ENCODE results near the gene NDST1.

The NDST1 gene

DNA sequence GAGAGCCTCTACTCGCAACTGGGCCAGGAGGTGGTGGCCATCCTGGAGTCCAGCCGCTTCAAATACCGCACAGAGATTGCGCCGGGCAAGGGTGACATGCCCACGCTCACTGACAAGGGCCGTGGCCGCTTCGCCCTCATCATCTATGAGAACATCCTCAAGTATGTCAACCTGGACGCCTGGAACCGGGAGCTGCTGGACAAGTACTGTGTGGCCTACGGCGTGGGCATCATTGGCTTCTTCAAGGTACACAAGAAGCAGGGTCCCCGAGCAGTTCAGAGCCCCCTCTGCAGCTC lies 13.5 kb downstream of the NDST1 start:
- FAIRE-seq (no peak), DNase-seq (ENCODE audit: insufficient read length, low spot score) (no peak)

DNA sequence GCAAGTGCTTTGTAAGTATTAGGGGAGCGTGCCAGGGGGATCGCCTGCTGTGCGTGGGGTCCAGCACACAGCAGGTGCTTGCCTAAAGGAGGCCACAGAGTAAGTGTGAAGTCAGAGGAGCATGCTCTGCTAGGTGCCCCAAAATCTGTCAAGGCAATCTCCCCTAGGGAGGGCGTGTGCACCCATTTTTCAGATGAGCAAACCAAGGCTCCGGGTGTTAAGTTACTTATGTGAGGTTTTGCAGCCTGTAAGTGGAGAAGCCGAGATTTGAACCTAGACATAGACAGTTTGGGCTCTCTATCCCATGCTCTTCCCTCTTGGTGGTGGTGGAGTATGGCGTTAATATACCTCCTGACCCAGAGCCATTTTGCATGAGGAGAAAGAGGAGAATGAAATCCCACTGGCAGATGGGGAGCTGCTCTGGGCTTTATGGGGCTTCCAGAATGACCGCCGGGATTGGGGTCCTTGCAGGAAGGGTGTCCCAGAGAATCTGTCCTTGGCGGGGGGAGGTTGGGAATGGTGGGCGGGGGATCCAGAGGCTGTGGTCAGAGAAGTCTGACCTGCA lies 14.1 kb downstream of the NDST1 start:
- FAIRE-seq: no peak
- no peak for DNase-seq (ENCODE audit: insufficient read length, low spot score)

DNA sequence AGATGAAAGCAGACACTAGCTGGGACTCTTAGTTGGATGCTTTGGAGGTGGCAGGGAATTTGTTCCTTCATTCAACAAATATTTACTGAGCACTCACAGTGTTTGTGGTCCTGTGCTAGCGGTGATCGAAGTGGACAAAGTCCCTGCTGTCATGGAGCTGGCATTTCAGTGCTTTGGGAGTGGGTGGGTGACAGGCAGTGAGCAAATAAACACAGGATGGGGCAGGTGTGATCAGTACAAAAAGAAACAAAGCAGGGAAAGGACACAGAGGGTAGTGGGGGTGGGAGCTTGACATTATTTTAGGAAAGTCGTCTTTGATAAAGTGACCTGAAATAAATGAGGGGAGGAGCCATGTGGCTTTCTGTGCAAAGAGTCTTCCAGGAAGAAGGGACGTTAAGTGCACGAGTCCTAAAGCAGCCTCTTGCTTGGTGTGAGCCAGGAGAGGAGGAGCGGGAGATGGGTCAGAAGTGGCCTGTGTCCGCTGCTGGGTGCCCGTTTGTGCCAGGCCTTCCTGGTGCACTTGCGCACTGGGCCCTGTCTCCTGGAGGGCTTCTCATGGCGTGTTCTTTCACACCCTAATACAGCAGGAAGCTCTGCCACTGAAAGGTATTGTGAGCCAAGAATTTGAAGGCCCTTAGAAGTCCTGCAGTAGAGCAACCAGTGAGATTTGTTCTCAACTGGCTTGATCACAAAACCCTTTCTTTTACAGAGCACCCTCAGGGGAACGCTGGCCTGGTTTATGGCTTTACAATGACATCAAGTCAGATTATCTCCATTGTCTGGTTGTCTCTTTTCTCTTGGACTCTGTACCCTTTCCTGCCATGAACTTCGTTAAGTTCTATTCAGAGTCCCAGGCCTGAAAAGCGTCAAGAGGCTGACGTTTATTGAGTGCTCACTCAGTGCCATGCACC lies 14.8 kb downstream of the NDST1 start:
- FAIRE-seq: no peak

GRCh38 chr5:150523472-150524350 lies 15.8 kb downstream of the NDST1 start:
- FAIRE-seq: peak; percentile 70

More for the DNA sequence above, 14.8 kb downstream of the NDST1 start:
- no peak for DNase-seq (ENCODE audit: insufficient read length, low spot score)

GRCh38 chr5:150525163-150525562 lies 17.2 kb downstream of the NDST1 start:
- no peak for DNase-seq (ENCODE audit: insufficient read length, low spot score)
- FAIRE-seq: no peak

More at GRCh38 chr5:150523472-150524350, 15.8 kb downstream of the NDST1 start:
- DNase-seq (ENCODE audit: insufficient read length, low spot score): peak; percentile 59

- DNase-seq (ENCODE audit: insufficient read length, low spot score) (no peak), FAIRE-seq (no peak)
Measured at GRCh38 chr5:150525781-150526180, 17.9 kb downstream of the NDST1 start.

DNA sequence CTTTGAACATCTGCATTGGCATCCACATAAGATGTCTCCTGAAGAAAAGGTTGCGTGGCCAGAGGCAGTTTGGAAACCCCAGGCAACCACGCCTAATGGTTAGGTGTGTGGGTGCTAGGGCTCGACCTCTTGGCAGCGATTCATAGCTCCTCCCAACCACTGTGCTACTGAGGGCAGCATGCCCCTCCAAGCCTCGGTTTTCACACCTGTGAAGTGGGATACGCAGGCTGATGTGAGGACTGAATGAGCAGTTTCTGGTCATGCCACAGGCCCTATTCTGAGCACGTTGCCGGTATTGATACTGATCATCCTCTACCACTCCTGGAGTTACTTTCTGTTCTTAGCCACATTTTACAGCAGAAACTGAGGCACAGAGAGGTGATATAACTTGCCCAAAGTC lies 19.1 kb downstream of the NDST1 start:
- FAIRE-seq (no peak), DNase-seq (ENCODE audit: insufficient read length, low spot score) (no peak)

DNA sequence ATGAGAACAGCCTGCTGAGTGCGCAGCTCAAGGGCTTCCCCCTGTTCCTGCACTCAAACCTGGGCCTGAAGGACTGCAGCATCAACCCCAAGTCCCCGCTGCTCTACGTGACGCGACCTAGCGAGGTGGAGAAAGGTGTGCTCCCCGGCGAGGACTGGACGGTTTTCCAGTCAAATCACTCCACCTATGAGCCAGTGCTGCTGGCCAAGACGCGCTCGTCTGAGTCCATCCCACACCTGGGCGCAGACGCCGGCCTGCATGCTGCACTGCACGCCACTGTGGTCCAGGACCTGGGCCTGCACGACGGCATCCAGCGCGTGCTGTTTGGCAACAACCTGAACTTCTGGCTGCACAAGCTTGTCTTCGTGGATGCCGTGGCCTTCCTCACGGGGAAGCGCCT lies 19.9 kb downstream of the NDST1 start:
- no peak for FAIRE-seq
- no peak for DNase-seq (ENCODE audit: insufficient read length, low spot score)

GRCh38 chr5:150528924-150529546 lies 21.1 kb downstream of the NDST1 start:
- DNase-seq (ENCODE audit: insufficient read length, low spot score): no peak
- FAIRE-seq: no peak

GRCh38 chr5:150529555-150529954 lies 21.6 kb downstream of the NDST1 start:
- FAIRE-seq (no peak), DNase-seq (ENCODE audit: insufficient read length, low spot score) (no peak)

DNA sequence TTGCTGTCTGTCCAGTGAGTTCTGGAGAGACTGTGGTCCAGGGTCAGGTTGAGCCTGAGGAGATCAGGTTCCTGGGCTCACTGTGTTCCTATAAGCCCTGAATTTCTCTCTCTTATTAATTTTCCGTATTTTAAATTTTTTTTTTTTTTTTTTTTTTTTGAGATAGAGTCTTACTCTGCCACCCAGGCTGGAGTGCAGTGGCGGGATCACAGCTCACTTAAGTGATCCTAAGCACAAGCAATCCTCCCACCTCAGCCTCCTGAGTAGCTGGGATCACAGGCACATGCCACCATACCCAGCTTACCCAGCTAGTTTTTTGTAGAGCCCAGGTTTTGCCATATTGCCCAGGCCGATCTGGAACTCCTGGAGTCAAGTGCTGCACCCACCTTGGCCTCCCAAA lies 22.5 kb downstream of the NDST1 start:
- no peak for DNase-seq (ENCODE audit: insufficient read length, low spot score)
- no peak for FAIRE-seq

DNA sequence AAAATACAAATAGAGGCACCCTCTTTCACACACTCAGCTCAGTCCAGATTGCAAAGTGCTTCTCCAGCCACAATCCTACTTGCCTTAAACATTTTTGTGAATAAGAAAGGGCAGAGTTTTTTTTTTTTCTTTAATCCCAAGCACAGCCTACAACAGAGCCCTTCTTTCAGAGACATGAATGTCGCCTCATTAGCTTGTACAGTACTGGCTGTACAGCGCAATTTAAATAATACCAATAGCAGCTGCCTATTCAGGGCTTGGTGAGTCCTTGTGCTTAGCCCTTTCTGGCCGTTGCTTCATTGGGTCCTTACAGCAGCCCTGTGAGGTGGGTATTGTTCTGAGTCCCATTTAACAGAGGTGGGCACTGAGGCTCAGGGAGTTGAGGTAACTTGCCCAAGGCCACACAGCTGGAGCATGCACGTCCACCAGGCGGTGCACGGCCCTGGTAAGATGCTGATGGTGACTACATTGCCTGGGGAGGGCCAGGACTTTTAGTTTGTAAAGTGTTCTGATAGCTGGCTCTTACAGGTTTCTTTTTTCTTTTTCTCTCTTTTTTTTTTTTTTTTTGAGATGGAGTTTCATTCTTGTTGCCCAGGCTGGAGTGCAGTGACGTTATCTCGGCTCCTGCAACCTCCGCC lies 23.1 kb downstream of the NDST1 start:
- DNase-seq (ENCODE audit: insufficient read length, low spot score) (no peak), FAIRE-seq (no peak)

- no peak for FAIRE-seq
- no peak for DNase-seq (ENCODE audit: insufficient read length, low spot score)
Measured at GRCh38 chr5:150531686-150532085, 23.8 kb downstream of the NDST1 start.

DNA sequence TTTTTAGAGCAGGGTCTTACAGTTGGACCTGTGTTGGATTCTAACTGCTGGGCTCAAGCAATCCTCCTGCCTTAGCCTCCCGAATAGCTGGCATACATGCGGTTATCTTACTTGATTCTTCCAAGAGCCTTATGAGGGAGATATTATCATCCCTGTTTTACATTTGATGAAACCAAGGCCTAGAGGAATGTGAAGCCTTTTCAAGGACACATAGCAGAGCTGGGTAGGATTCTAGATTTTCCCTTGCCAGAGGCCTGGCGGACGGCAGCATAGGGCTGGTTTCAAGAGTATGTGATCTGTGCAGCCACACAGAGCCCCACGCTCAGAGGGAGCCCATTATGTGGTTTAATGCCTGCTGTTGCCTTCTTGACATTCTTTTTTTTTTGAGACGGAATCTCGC lies 24.2 kb downstream of the NDST1 start:
- no peak for DNase-seq (ENCODE audit: insufficient read length, low spot score)
- FAIRE-seq: no peak

GRCh38 chr5:150532996-150533395 lies 25.1 kb downstream of the NDST1 start:
- no peak for DNase-seq (ENCODE audit: insufficient read length, low spot score)
- FAIRE-seq: no peak

DNA sequence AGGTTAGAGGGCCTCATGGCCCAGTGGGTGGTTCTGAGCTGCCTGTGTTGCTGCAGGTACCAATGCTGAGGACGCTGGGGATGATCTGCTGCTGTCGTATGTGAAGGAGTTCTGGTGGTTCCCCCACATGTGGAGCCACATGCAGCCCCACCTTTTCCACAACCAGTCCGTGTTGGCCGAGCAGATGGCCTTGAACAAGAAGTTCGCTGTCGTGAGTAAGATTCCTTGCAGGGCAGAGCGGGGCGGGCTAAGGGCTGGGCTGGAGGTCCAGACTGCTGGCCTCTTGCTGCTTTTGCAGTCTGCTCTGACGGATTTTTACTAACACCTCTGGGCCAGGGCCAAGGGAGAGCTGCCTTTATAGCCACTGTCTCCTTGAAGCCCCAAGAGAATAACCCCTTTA lies 26.9 kb downstream of the NDST1 start:
- no peak for FAIRE-seq
- DNase-seq (ENCODE audit: insufficient read length, low spot score): no peak

GRCh38 chr5:150535611-150536010 lies 27.7 kb downstream of the NDST1 start:
- DNase-seq (ENCODE audit: insufficient read length, low spot score) (no peak), FAIRE-seq (no peak)

DNA sequence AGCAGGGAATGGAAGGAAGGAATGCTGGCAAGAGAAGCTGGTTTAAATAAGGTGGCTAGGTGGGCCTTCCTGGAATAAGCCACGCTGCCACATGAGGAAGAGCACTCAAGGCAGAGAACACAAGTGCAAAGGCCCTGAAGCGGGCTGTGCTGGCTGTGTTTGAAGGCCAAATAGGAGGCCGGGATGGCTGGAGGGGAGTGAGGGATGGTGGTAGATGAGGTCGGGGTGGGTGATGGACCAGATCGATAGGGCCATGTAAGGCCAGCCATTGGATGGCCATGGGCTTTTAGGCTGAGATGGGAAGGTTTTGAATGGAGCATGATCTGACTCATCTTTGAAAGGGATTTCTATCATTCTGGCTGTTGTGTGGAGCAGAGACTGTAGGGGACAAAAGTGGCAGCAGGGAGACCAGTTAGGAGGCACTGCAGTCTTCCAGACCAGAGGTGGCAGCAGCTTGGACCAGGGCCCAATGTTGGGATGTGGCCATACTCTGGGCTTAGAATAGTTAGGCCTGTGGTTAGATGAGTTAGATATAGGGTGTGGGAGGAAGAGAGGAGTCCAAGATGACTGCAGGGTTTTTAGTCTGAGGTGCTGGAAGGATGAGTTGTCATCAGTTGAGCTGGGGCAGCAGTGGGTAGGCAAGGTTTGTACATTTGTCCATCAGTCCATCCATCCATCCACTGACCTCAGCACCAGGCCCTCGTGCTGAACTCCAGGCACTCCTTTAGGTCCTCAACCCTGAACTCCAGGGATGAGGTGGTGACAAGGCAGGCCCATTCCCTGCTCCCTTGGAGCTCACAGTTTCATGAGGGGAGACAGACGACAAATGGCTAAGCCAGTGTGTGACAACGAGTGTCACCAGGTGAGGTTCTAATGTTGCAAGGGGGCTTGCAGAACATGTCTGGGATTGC lies 30.3 kb downstream of the NDST1 start:
- FAIRE-seq (no peak), DNase-seq (ENCODE audit: insufficient read length, low spot score) (no peak)

DNA sequence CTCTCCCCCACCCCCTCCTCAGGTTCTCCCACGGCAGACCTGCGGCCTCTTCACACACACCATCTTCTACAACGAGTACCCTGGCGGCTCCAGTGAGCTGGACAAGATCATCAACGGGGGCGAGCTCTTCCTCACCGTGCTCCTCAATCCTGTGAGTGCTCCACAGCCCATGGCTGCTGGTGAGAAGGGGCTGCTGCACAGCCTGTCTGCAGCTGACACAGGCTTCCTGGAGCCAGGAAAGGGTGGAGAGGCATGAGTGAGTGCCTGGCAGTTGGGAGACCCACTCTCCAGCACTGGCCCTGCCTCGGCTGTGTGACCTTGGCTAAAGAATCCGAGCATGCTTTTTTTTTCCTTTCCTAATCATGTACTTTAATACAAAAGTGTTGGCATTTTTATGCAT lies 31.3 kb downstream of the NDST1 start:
- FAIRE-seq: no peak

GRCh38 chr5:150540042-150540441 lies 32.1 kb downstream of the NDST1 start:
- no peak for FAIRE-seq
- no peak for DNase-seq (ENCODE audit: insufficient read length, low spot score)

More for the DNA sequence above, 31.3 kb downstream of the NDST1 start:
- no peak for DNase-seq (ENCODE audit: insufficient read length, low spot score)
